ENCODE results near the gene PI4KA. TPM values are rescaled to one million over a fixed set of nuclear protein-coding genes. Genes with fewer than 3 reads are reported as not detected.

PI4KA gene
- total and polyA plus RNA-seq, 2 of the 13 experiments (the other 11 are each of a cell fraction or from before 2014, with no cell fraction given): 27.4 to 56.4 TPM

GRCh38 chr22:20664594-20664959 is 194.0 kb downstream of the PI4KA start:
- H3K27ac ChIP-seq (ENCODE audit: extremely low read length, insufficient read depth, low read length): no peak overlapping the region
- no peaks in the 10 kb centered on the region for H3K36me3 ChIP-seq (replicated peaks in 1 of 2; ENCODE audit: control insufficient read depth in 1 of 2, insufficient read depth in 2 of 2, low read length in 2 of 2)
- ChIA-PET POLR2A (no interaction called here), CTCF (ENCODE audit: low intra/inter-chr PET ratio, low total read pairs) (no interaction called here)
- H3K4me1 ChIP-seq (ENCODE audit: insufficient read depth, low read length): no peaks in the 10 kb centered on the region
- no peaks in the 10 kb centered on the region for H3K9me3 ChIP-seq (ENCODE audit: low read length)
- no TSS peak for BruUV-seq (replicated peaks)
- peaks cover 0 to 10% of the 10 kb centered on the region in 2 experiments; a peak in 1 of 5 replicates for H3K27me3 ChIP-seq (ENCODE audit: control insufficient read depth in 1 of 2, insufficient read depth in 2 of 2, low read length in 2 of 2)
- intact Hi-C loops (cut with micrococcal nuclease; ENCODE audit: unreplicated experiment) (no loop called here), in situ Hi-C loops (cut with HindIII; ENCODE audit: extremely low pct_ligation_motif_present, low pct_unique_long_range_greater_than_20kb) (no loop called here)
- no peak for TF ChIP-seq MTA1 (CRISPR knock-in tag; IDR thresholded peaks at IDR 0.05; ENCODE audit: borderline replicate concordance)
- no peak for FAIRE-seq
- no peak overlapping the region for H3K9ac ChIP-seq (ENCODE audit: insufficient read depth, low read depth, low read length)
- no peaks in the 10 kb centered on the region for H3K79me2 ChIP-seq (ENCODE audit: insufficient read depth, low read length)
- no peak overlapping the region for H3K4me3 ChIP-seq (replicated peaks in 1 of 3; ENCODE audit: insufficient read depth in 1 of 3, low read depth in 2 of 3, low read length in 3 of 3)
- no peak for DNase-seq (ENCODE audit: low spot score)
- no peaks in the 10 kb centered on the region for H4K20me1 ChIP-seq (ENCODE audit: insufficient read depth, low read length)
- no peak overlapping the region for H3K4me2 ChIP-seq (ENCODE audit: low read depth, low read length)
- no peak for ATAC-seq
- no peak overlapping the region for H2AFZ ChIP-seq (ENCODE audit: low read length)
- 90% methylated on average over 1 of the region's 1 CpG for WGBS (ENCODE audit: low lambda C conversion rate)

DNA sequence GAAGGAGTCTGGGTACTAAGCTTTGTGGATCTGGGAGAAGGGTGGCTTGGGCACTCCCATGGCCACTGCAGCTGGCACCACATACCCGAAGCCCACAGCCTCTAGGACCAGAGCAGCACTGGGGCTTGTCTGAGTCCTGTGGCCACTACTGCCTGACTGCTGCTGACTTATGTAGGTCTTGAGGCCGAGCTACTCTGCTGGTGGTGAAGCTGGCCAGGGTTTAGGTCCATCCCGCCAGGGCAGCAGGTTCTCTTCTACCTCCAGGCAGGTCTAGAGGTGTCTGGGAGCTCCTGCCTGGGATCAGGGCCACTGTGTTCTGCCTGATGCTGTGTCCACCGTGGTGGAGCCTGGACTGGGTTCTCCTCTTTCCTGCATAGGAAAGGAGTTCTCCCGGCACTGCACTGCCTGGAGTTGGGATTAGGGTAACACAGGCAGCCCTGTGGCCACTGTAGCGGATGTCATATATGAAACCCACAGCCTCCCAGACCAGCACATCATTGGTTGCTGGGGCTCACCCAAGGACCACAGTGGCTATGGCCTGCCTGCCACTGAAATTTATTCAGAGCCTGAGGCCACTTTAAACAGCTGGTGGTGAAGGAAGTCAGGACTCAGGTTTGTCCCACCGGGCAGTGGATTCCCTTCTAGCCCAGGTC is 194.5 kb downstream of the PI4KA start:
- Histone ChIP-seq H3K4me1 (ENCODE audit: insufficient read depth, low read length) (no peaks in the 10 kb centered on the region), H3K36me3 (replicated peaks in 1 of 2; ENCODE audit: control insufficient read depth in 1 of 2, insufficient read depth in 2 of 2, low read length in 2 of 2) (no peaks in the 10 kb centered on the region), H3K27me3 (ENCODE audit: control insufficient read depth in 1 of 2, insufficient read depth in 2 of 2, low read length in 2 of 2) (peaks cover 0 to 10% of the 10 kb centered on the region in 2 experiments; a peak in 1 of 5 replicates), H4K20me1 (ENCODE audit: insufficient read depth, low read length) (no peaks in the 10 kb centered on the region), H3K9me3 (ENCODE audit: low read length) (no peaks in the 10 kb centered on the region), H3K79me2 (ENCODE audit: insufficient read depth, low read length) (no peaks in the 10 kb centered on the region), H3K4me2 (ENCODE audit: low read depth, low read length) (no peak overlapping the region), H3K9ac (ENCODE audit: insufficient read depth, low read depth, low read length) (no peak overlapping the region), H2AFZ (ENCODE audit: low read length) (no peak overlapping the region), H3K4me3 (replicated peaks in 1 of 3; ENCODE audit: insufficient read depth in 1 of 3, low read depth in 2 of 3, low read length in 3 of 3) (no peak overlapping the region), H3K27ac (ENCODE audit: extremely low read length, insufficient read depth, low read length) (no peak overlapping the region)
- WGBS (ENCODE audit: low lambda C conversion rate): 0% methylated on average over 1 of the region's 7 CpGs
- no peak for FAIRE-seq
- ChIA-PET POLR2A (no interaction called here), CTCF (ENCODE audit: low intra/inter-chr PET ratio, low total read pairs) (no interaction called here)
- BruUV-seq (replicated peaks): no TSS peak
- ATAC-seq: no peak
- no peak for DNase-seq (ENCODE audit: low spot score)
- intact Hi-C loops (cut with micrococcal nuclease; ENCODE audit: unreplicated experiment) (no loop called here), in situ Hi-C loops (cut with HindIII; ENCODE audit: extremely low pct_ligation_motif_present, low pct_unique_long_range_greater_than_20kb) (no loop called here)
- no peak for TF ChIP-seq ZBTB42 (CRISPR knock-in tag; IDR thresholded peaks at IDR 0.05)
- TF ChIP-seq RFX3 (CRISPR knock-in tag; IDR thresholded peaks at IDR 0.05): no peak
- TF ChIP-seq RFX5 (IDR thresholded peaks at IDR 0.05; ENCODE audit: low read depth, low read length): no peak
- TF ChIP-seq FOXM1 (CRISPR knock-in tag; IDR thresholded peaks at IDR 0.05): no peak
- no peak for TF ChIP-seq ZNF713 (CRISPR knock-in tag; IDR thresholded peaks at IDR 0.05)
- no peak for TF ChIP-seq KLF13 (CRISPR knock-in tag; IDR thresholded peaks at IDR 0.05)
- TF ChIP-seq ZSCAN9 (CRISPR knock-in tag; IDR thresholded peaks at IDR 0.05; ENCODE audit: borderline replicate concordance): no peak
- no peak for TF ChIP-seq FOSL2 (CRISPR knock-in tag; IDR thresholded peaks at IDR 0.05)
- no peak for TF ChIP-seq FOXO4 (CRISPR knock-in tag; conservative IDR thresholded peaks at IDR 0.05)
- TF ChIP-seq ZNF501 (CRISPR knock-in tag; IDR thresholded peaks at IDR 0.05): no peak
- no peak for TF ChIP-seq ZFP36L1 (CRISPR knock-in tag; IDR thresholded peaks at IDR 0.05)

All from HepG2 (cell line).